ENCODE measurements around the gene KLF2.
"Not testable (repeated sequence)": the region's sequence is repeated elsewhere in the genome, so short reads cannot be mapped to it uniquely, and the experiment has no call there.

Gene KLF2

DNA sequence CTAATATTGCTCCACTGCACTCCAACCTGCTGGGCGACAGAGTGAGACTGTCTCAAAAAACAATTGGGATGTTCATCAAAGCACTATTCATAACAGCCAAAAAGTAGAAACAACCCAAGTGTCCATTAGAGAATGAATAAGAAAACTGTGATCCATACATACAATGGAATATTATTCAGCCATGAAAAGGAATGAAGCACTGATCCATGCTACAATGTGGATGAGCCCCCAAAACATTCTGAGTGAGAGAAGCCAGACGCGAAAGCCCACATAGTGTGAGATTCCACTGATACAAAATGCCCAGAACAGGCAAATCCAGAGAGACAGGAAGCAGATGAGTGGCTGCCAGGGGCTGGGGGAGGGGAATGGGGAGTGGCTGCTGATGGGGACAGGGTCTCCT, 16.0 kb downstream of the KLF2 start:
- TF ChIP-seq, protein P1, sequence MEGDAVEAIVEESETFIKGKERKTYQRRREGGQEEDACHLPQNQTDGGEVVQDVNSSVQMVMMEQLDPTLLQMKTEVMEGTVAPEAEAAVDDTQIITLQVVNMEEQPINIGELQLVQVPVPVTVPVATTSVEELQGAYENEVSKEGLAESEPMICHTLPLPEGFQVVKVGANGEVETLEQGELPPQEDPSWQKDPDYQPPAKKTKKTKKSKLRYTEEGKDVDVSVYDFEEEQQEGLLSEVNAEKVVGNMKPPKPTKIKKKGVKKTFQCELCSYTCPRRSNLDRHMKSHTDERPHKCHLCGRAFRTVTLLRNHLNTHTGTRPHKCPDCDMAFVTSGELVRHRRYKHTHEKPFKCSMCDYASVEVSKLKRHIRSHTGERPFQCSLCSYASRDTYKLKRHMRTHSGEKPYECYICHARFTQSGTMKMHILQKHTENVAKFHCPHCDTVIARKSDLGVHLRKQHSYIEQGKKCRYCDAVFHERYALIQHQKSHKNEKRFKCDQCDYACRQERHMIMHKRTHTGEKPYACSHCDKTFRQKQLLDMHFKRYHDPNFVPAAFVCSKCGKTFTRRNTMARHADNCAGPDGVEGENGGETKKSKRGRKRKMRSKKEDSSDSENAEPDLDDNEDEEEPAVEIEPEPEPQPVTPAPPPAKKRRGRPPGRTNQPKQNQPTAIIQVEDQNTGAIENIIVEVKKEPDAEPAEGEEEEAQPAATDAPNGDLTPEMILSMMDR (conservative IDR thresholded peaks at IDR 0.05; ENCODE audit: control insufficient read depth, insufficient read depth, low read depth, low read length): no peak
- no peak for DNase-seq (ENCODE audit: low read depth)
- H3K4me3 ChIP-seq (ENCODE audit: control insufficient read depth, low read depth, low read length): no peak overlapping the region

DNA sequence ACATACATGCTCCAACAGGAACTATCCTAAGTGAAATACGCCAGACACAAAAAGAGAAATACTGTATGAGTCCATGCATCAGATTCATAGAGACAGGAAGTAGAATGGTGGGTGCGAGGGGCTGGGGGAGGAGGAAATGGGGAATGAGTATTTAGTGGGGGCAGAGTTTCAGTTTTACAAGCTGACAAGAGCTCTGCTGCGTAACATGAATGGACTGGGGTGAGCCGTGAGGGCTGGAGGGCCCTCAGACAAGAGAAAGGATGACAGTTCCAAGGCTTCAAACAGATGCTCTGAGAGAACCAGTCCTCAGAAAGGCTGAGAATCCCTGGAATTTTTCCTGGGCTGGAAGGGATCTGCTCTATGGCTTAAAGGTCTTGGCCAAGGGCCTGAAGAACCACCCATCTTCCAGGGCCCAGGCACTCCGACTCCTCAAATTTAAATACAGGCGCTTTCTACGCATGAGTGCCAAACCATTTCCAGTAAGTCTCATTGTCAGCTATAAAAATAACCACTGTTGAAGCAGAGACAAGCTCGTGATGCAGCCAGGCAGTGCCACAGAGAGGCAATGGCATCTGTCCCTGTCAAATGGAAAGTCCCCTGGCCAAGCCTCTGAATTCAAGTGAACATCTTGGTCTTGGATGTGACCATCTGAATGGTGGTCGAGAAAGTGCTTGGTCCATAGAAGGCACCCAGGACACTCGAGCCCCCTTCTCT, 17.5 kb downstream of the KLF2 start:
- TF ChIP-seq, protein P1 (conservative IDR thresholded peaks at IDR 0.05; ENCODE audit: control insufficient read depth, insufficient read depth, low read depth, low read length): no peak
- no peak for DNase-seq (ENCODE audit: low read depth)
- no peak overlapping the region for H3K4me3 ChIP-seq (ENCODE audit: control insufficient read depth, low read depth, low read length)

DNA sequence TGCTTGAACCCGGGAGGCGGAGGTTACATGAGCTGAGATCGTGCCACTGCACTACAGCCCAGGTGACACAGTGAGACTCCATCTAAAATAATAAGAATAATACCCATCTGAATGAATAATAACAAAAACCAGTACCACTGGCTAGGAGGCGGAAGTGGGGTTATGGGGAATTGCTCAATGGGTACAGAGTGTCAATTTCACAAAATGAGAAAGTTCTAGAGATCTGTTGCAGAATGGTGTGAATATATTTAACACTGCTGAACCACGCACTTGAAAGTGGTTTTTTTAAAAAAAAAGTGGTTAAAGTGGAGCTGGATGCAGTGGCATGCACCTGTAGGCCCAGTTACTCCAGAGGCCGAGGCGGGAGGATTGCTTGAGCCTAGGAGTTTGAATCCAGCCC, 18.5 kb downstream of the KLF2 start:
- H3K4me3 ChIP-seq (ENCODE audit: control insufficient read depth, low read depth, low read length): no peak overlapping the region
- TF ChIP-seq, protein P1 (conservative IDR thresholded peaks at IDR 0.05; ENCODE audit: control insufficient read depth, insufficient read depth, low read depth, low read length): no peak
- DNase-seq (ENCODE audit: low read depth): no peak

DNA sequence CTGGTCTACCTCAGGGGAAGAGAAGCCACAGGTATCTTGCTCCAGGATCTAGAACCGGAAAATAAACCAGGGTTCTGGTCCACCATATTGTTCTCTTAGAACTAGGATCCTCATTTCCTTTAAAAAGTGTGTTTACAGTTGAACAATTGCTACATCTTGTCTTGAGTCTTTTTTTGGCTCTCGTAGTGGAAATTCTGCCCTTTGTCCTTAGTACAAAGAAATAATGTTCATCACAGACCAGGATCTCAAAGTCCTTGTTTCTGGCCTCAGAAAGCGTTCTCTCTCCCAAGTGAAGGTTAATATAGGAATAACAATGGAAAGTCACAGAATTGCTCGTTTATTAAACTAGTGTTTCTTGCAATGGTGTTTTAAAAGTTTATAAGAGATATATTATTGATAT, 20.8 kb downstream of the KLF2 start:
- H3K4me3 ChIP-seq (ENCODE audit: control insufficient read depth, low read depth, low read length): no peak overlapping the region
- TF ChIP-seq, protein P1 (conservative IDR thresholded peaks at IDR 0.05; ENCODE audit: control insufficient read depth, insufficient read depth, low read depth, low read length): no peak
- no peak for DNase-seq (ENCODE audit: low read depth)

DNA sequence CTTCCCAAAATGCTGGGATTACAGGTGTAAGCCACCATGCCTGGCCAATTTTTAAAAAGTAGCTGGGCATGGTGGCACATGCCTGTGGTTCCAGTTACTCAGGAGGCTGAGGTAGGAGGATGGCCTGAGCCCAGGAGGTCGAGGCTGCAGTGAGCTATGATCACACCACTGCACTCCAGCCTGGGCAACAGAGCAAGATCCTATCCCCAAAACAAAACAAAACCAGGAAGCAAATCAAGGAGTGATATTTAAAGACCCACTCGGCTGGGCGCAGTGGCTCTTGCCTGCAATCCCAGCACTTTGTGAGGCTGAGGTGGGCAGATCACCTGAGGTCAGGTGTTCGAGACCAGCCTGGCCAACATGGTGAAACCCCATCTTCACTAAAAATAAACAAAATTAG, 22.5 kb downstream of the KLF2 start:
- not testable (repeated sequence) for DNase-seq (ENCODE audit: low read depth); H3K4me3 ChIP-seq (ENCODE audit: control insufficient read depth, low read depth, low read length)

DNA sequence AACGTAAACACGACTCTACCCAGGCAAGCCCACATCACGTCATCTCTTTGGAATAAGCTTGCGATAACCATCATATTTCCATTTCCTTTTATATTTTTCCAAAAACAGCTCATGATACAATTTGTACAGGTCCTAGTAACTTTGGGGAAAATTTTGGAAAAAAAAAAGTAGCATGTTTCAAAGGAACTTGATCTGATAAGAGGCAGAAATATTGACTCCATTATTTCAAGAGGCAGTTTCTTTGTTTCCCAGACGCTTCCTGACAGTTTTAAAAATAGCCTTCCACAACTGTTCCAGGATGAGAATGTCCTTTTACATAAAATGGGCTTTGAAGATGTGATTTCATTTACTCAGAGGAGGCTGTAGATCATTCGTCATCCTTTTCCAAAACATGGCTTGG, 23.1 kb downstream of the KLF2 start:
- no peak overlapping the region for H3K4me3 ChIP-seq (ENCODE audit: control insufficient read depth, low read depth, low read length)
- TF ChIP-seq, protein P1 (conservative IDR thresholded peaks at IDR 0.05; ENCODE audit: control insufficient read depth, insufficient read depth, low read depth, low read length): no peak
- no peak for DNase-seq (ENCODE audit: low read depth)

DNA sequence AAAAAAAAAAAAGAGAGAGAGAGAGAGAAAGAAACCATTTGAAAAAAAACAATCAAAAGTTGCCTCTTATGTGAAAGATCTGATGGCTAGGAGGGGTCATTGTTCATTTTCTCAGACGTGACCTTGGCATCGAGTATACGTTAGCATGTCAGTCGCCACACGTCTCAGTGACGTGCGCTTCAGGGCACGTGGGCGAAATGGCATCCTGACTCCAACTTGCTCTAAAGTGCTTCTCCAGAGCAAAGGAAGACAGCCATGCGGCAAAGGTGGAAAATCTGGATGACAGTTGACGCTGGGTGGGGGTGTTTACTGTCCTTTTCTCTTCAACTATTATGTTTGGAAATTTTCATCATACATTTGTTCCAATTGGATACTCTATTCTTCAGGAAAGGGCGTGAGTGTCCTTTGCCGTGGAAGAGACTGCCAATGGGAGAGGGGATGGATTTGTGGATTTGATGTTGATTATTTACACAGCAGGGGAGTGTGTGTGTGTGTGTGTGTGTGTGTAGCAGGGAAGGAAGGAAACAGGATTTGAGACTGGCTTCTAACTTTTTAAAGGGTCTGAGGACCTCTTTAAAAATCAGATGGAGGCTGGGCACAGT, 25.0 kb downstream of the KLF2 start:
- H3K4me3 ChIP-seq (ENCODE audit: control insufficient read depth, low read depth, low read length): no peak overlapping the region
- DNase-seq (ENCODE audit: low read depth): no peak
- TF ChIP-seq, protein P1 (conservative IDR thresholded peaks at IDR 0.05; ENCODE audit: control insufficient read depth, insufficient read depth, low read depth, low read length): no peak
